Activated B cell treated with CpG ODN at 0.5 μM for 24 hours (primary cell): Measurements from ENCODE around the gene SOX4. TPM values are rescaled to one million over a fixed set of nuclear protein-coding genes. Genes with fewer than 3 reads are reported as not detected.
"Not testable (repeated sequence)": the region's sequence is repeated elsewhere in the genome, so short reads cannot be mapped to it uniquely, and the experiment has no call there.

Experiments used
- ATAC-seq: fragments of 200-7000 bp; cut with Tn5 transposase; one replicate; pipeline ENCODE4 v1.10.0; 2021; ENCODE audit warnings: low read depth, mild to moderate bottlenecking, moderate library complexity
- CTCF ChIA-PET: fragments of 350-600 bp; sonication (Branson Sonifier 250); formaldehyde crosslinking; loops from one replicate; lab custom pipeline; 2021; ENCODE audit warnings: antibody characterized with exemption; lab: Charles Lee
- POLR2A ChIA-PET: fragments of 350-600 bp; sonication (Branson Sonifier 250); formaldehyde crosslinking; loops from one replicate; lab custom pipeline; 2021; ENCODE audit warnings: antibody characterized with exemption; lab: Charles Lee
- DNase-seq: peaks from one replicate; pipeline ENCODE4 v3.0.0; 2022
- H3K27ac Mint-ChIP-seq: one replicate; pipeline ENCODE4 v1.8.0; 2020; ENCODE audit warnings: mixed read lengths
- H3K27me3 Mint-ChIP-seq: one replicate; pipeline ENCODE4 v1.8.0; 2021; ENCODE audit warnings: mixed read lengths
- H3K36me3 Mint-ChIP-seq: one replicate; pipeline ENCODE4 v1.8.0; 2021; ENCODE audit warnings: low read depth, mixed read lengths
- H3K4me1 Mint-ChIP-seq: one replicate; pipeline ENCODE4 v1.8.0; 2021; ENCODE audit warnings: mixed read lengths
- H3K4me3 Mint-ChIP-seq: one replicate; pipeline ENCODE4 v1.8.0; 2020; ENCODE audit warnings: mild to moderate bottlenecking, mixed read lengths
- H3K9me3 Mint-ChIP-seq: one replicate; pipeline ENCODE4 v1.8.0; 2020; ENCODE audit warnings: mixed read lengths
- intact Hi-C: fragments of 100-400 bp; cut with micrococcal nuclease; formaldehyde crosslinking; loops from one replicate; pipeline ENCODE4 v1.15.1; 2024
- total RNA-seq: library from RNA; stranded (reverse); gene quantifications from 2 replicates; pipeline ENCODE4 v1.2.3, GENCODE V29; 2022
- TF ChIP-seq, protein P1 (sequence below): fragments of 200-600 bp; IDR thresholded peaks from one replicate; pipeline ENCODE4 v1.8.0; 2022; ENCODE audit warnings: antibody characterized with exemption, mild to moderate bottlenecking

SOX4 gene
- total RNA-seq = 3.4 and 3.5 TPM in 2 replicates

DNA sequence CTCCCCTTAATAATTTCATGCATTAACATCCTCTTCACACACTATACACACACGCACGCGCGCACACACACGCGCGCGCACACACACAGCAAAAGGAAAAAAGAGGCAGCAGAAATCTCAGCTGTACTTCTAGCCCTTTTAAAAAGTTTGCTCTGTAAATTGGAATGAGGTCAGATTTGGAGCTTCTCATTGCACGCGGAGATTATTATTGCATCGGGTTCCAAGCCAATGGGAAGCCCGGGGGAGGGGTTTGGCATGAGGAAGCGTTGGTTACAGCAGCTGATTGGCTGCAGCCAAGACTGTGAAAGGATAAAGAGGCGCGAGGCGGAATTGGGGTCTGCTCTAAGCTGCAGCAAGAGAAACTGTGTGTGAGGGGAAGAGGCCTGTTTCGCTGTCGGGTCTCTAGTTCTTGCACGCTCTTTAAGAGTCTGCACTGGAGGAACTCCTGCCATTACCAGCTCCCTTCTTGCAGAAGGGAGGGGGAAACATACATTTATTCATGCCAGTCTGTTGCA, at the start of gene SOX4:
Gene SOX4, plus strand, starts transcription at position 340 of the 515 bp plus-strand sequence. CDS start 784 bp downstream, outside the sequence.
- TF ChIP-seq, protein P1, sequence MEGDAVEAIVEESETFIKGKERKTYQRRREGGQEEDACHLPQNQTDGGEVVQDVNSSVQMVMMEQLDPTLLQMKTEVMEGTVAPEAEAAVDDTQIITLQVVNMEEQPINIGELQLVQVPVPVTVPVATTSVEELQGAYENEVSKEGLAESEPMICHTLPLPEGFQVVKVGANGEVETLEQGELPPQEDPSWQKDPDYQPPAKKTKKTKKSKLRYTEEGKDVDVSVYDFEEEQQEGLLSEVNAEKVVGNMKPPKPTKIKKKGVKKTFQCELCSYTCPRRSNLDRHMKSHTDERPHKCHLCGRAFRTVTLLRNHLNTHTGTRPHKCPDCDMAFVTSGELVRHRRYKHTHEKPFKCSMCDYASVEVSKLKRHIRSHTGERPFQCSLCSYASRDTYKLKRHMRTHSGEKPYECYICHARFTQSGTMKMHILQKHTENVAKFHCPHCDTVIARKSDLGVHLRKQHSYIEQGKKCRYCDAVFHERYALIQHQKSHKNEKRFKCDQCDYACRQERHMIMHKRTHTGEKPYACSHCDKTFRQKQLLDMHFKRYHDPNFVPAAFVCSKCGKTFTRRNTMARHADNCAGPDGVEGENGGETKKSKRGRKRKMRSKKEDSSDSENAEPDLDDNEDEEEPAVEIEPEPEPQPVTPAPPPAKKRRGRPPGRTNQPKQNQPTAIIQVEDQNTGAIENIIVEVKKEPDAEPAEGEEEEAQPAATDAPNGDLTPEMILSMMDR = no peak
- H3K27ac Mint-ChIP-seq = peak within 1 kb of the TSS; percentile 84
- no peak within 1 kb of the TSS for H3K4me3 Mint-ChIP-seq
- H3K4me1 Mint-ChIP-seq = peaks cover 25% of the 10 kb centered on the region
- ChIA-PET CTCF (interaction anchor here (0.7 to 7.6 kb wide), 4 partner anchors 10 to 1058 kb away, joined by 3 to 125 read pairs (median 4); no protein-coding TSS in a partner anchor), POLR2A (interaction anchor here (0.6 to 1.8 kb wide), 7 partner anchors 10 to 1274 kb away, joined by 3 to 12 read pairs (median 5); no protein-coding TSS in a partner anchor)
- peak; percentile 62 for DNase-seq
- intact Hi-C loops = loop anchor here (1.0 to 10.0 kb wide), 5 partner anchors 17 to 1299 kb away; no protein-coding TSS in a partner anchor
- peaks cover 3% of the 10 kb centered on the region for H3K27me3 Mint-ChIP-seq
- H3K36me3 Mint-ChIP-seq = peaks cover 6% of the 10 kb centered on the region
- peak; percentile 82 for ATAC-seq
- H3K9me3 Mint-ChIP-seq = no peaks in the 10 kb centered on the region

DNA sequence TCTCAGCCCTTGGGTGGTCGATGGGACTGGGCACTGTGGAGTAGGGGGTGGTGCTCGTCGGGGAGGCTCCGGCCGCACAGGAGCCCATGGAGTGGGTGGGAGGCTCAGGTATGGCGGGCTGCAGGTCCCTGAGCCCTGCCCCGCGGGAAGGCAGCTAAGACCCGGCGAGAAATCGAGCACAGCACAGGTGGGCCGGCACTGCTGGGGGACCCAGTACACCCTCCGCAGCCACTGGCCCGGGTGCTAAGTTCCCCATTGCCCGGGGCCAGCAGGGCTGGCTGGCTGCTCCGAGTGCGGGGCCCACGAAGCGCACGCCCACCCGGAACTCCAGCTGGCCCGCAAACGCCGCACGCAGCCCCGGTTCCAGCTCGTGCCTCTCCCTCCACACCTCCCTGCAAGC, 41.3 kb upstream of the SOX4 start:
- H3K9me3 Mint-ChIP-seq, H3K4me3 Mint-ChIP-seq, DNase-seq, CTCF ChIA-PET, H3K27me3 Mint-ChIP-seq, H3K4me1 Mint-ChIP-seq, H3K27ac Mint-ChIP-seq, POLR2A ChIA-PET, intact Hi-C loops, H3K36me3 Mint-ChIP-seq, ATAC-seq: not testable (repeated sequence)

DNA sequence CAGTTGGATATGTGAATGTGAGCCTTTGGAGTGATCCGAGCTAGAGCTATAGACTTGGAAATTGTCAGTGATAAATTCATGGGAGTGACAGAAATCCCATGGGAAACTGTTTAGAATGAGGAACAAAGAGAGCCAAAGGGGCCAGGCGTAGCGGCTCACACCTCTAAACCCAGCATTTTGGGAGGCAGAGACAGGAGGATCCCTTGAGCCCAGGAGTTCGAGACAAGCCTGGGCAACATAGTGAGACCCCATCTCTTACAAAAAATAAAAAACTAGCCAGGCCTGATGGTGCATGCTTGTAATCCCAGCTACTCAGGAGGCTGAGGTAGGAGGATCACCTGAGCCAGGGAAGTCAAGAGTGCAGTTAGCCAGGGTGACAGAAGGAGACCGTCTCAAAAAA, 39.3 kb upstream of the SOX4 start:
- no peak for ATAC-seq
- Mint-ChIP-seq H3K27ac (no peak overlapping the region), H3K4me3 (no peak overlapping the region), H3K4me1 (no peaks in the 10 kb centered on the region), H3K27me3 (no peaks in the 10 kb centered on the region), H3K36me3 (no peaks in the 10 kb centered on the region), H3K9me3 (peaks cover 4% of the 10 kb centered on the region)
- no peak for DNase-seq
- POLR2A ChIA-PET = no interaction called here
- intact Hi-C loops = no loop called here
- TF ChIP-seq, protein P1 = no peak
- CTCF ChIA-PET = no interaction called here

DNA sequence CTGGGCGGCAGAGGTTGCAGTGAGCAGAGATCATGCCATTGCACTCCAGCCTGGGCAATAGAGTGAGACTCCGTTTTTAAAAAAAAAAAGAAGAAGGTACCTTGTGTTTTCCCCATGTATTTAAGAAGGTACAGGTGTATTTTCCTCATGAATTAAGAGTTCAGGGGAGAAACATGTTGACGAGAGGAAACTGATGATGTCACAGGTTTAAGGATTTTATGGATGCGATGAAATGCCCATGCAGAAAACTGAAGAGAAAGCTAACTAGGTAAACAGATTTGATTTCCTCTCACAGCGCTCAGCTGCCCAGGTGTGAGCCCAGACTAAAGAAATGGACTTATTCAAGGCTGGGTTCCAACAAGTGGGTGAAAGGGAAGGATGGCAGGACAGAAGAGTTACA, 38.4 kb upstream of the SOX4 start:
- POLR2A ChIA-PET = no interaction called here
- Mint-ChIP-seq H3K27me3 (no peaks in the 10 kb centered on the region), H3K4me3 (no peak overlapping the region), H3K36me3 (no peaks in the 10 kb centered on the region), H3K4me1 (no peaks in the 10 kb centered on the region), H3K27ac (no peak overlapping the region), H3K9me3 (no peaks in the 10 kb centered on the region)
- no peak for DNase-seq
- CTCF ChIA-PET = no interaction called here
- intact Hi-C loops = no loop called here
- ATAC-seq = no peak
- TF ChIP-seq, protein P1 = no peak

DNA sequence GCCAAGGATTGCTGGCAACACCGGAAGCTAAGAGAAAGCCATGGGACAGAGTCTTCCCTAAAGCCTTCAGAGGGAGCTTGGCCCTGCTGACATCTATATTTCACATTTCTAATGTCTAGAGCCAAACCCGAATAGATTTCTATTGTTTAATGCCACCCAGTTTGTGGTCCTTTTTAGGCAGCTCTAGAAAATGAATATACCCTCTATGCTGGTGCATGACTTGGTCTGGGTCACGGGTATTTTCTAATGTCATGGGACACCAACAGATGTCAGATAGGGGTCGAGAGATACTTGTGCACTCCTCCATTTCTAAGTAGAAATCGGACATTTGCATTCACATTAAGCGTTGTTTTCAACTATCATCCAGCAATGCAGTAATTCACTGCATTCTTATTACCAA, 37.0 kb upstream of the SOX4 start:
- H3K36me3 Mint-ChIP-seq = no peaks in the 10 kb centered on the region
- ATAC-seq (no peak), DNase-seq (no peak)
- POLR2A ChIA-PET = interaction anchor here (0.5 kb wide), 1 partner anchor 806 kb away, joined by 7 read pairs; no protein-coding TSS in a partner anchor
- no peaks in the 10 kb centered on the region for H3K9me3 Mint-ChIP-seq
- TF ChIP-seq, protein P1 = no peak
- CTCF ChIA-PET = no interaction called here
- H3K4me1 Mint-ChIP-seq = no peaks in the 10 kb centered on the region
- no peaks in the 10 kb centered on the region for H3K27me3 Mint-ChIP-seq
- intact Hi-C loops = no loop called here
- no peak overlapping the region for H3K4me3 Mint-ChIP-seq
- no peak overlapping the region for H3K27ac Mint-ChIP-seq
